ENCODE data around the gene DCAKD.

The DCAKD gene

GRCh38 chr17:45050481-45051059 lies 862 bp downstream of the DCAKD start:
- H3K9ac ChIP-seq (ENCODE audit: low read length): peak overlapping the region; percentile 88
- peak; percentile 31 for DNase-seq
- no peaks in the 10 kb centered on the region for H3K9me2 ChIP-seq (replicated peaks; ENCODE audit: insufficient read depth, low read length)
- H4K20me1 ChIP-seq (ENCODE audit: insufficient read depth, low read length): no peaks in the 10 kb centered on the region
- TF ChIP-seq CTCF (IDR thresholded peaks at IDR 0.05; ENCODE audit: low read length) (no peak), EZH2phosphoT487 (IDR thresholded peaks at IDR 0.05; ENCODE audit: low read length) (no peak), EZH2 (optimal IDR thresholded peaks at IDR 0.05; ENCODE audit: low read depth, low read length) (no peak)
- peaks cover 37% of the 10 kb centered on the region for H3K79me2 ChIP-seq (ENCODE audit: low read length)
- H3K36me3 ChIP-seq (replicated peaks; ENCODE audit: insufficient read depth, low read length): no peaks in the 10 kb centered on the region
- H3F3A ChIP-seq (ENCODE audit: insufficient read depth, low read length): peaks cover 24% of the 10 kb centered on the region
- H3K4me3 ChIP-seq (ENCODE audit: low read length): peak overlapping the region; percentile 85
- H3K27ac ChIP-seq (ENCODE audit: low read length): peak overlapping the region; percentile 84
- H3K27me3 ChIP-seq (replicated peaks; ENCODE audit: insufficient read depth, low read length): no peaks in the 10 kb centered on the region
- H3K4me1 ChIP-seq (ENCODE audit: low read length): 0 out of 2 replicates have a peak, but pooled peaks cover 3% of the 10 kb centered on the region
- H3K9me3 ChIP-seq (replicated peaks; ENCODE audit: insufficient read depth, low read length): no peaks in the 10 kb centered on the region
- peak overlapping the region; percentile 84 for H2AFZ ChIP-seq (ENCODE audit: low read length)
- peak overlapping the region; percentile 78 for H3K4me2 ChIP-seq (ENCODE audit: low read depth, low read length)

GRCh38 chr17:45048795-45049563 lies 2.5 kb downstream of the DCAKD start:
- Histone ChIP-seq H4K20me1 (ENCODE audit: insufficient read depth, low read length) (no peaks in the 10 kb centered on the region), H2AFZ (ENCODE audit: low read length) (no peak overlapping the region), H3K4me1 (ENCODE audit: low read length) (0 out of 2 replicates have a peak, but pooled peaks cover 3% of the 10 kb centered on the region), H3K4me2 (ENCODE audit: low read depth, low read length) (no peak overlapping the region), H3K9me3 (replicated peaks; ENCODE audit: insufficient read depth, low read length) (no peaks in the 10 kb centered on the region), H3K36me3 (replicated peaks; ENCODE audit: insufficient read depth, low read length) (no peaks in the 10 kb centered on the region), H3K9ac (ENCODE audit: low read length) (no peak overlapping the region), H3F3A (ENCODE audit: insufficient read depth, low read length) (peaks cover 21% of the 10 kb centered on the region), H3K4me3 (ENCODE audit: low read length) (no peak overlapping the region), H3K9me2 (replicated peaks; ENCODE audit: insufficient read depth, low read length) (no peaks in the 10 kb centered on the region), H3K79me2 (ENCODE audit: low read length) (peaks cover 36% of the 10 kb centered on the region), H3K27ac (ENCODE audit: low read length) (no peak overlapping the region), H3K27me3 (replicated peaks; ENCODE audit: insufficient read depth, low read length) (no peaks in the 10 kb centered on the region)
- DNase-seq: no peak
- peak; percentile 23 for TF ChIP-seq CTCF (IDR thresholded peaks at IDR 0.05; ENCODE audit: low read length)
- no peak for TF ChIP-seq EZH2phosphoT487 (IDR thresholded peaks at IDR 0.05; ENCODE audit: low read length)

GRCh38 chr17:45046537-45047125 lies 4.8 kb downstream of the DCAKD start:
- Histone ChIP-seq H3K9ac (ENCODE audit: low read length) (no peak overlapping the region), H3K36me3 (replicated peaks; ENCODE audit: insufficient read depth, low read length) (no peaks in the 10 kb centered on the region), H3K4me3 (ENCODE audit: low read length) (no peak overlapping the region), H3K79me2 (ENCODE audit: low read length) (peaks cover 36% of the 10 kb centered on the region), H2AFZ (ENCODE audit: low read length) (no peak overlapping the region), H3K4me1 (ENCODE audit: low read length) (0 out of 2 replicates have a peak, but pooled peaks cover 3% of the 10 kb centered on the region), H3K27ac (ENCODE audit: low read length) (no peak overlapping the region), H3K27me3 (replicated peaks; ENCODE audit: insufficient read depth, low read length) (no peaks in the 10 kb centered on the region), H3K4me2 (ENCODE audit: low read depth, low read length) (no peak overlapping the region), H4K20me1 (ENCODE audit: insufficient read depth, low read length) (no peaks in the 10 kb centered on the region), H3K9me2 (replicated peaks; ENCODE audit: insufficient read depth, low read length) (no peaks in the 10 kb centered on the region), H3F3A (ENCODE audit: insufficient read depth, low read length) (peaks cover 10% of the 10 kb centered on the region), H3K9me3 (replicated peaks; ENCODE audit: insufficient read depth, low read length) (no peaks in the 10 kb centered on the region)
- no peak for DNase-seq
- no peak for TF ChIP-seq EZH2 (optimal IDR thresholded peaks at IDR 0.05; ENCODE audit: low read depth, low read length)
- no peak for TF ChIP-seq EZH2phosphoT487 (IDR thresholded peaks at IDR 0.05; ENCODE audit: low read length)
- no peak for TF ChIP-seq CTCF (IDR thresholded peaks at IDR 0.05; ENCODE audit: low read length)

Data from MM.1S (cell line).